HG03066 (cell line): ENCODE results near the gene AK3.
"Not testable (repeated sequence)": the region's sequence is repeated elsewhere in the genome, so short reads cannot be mapped to it uniquely, and the experiment has no call there.

ENCODE experiments used
- ATAC-seq: cut with Tn5 transposase; IDR thresholded peaks from one replicate; pipeline ENCODE4 v1.9.1; 2021; ENCODE audit warnings: low read depth; ENCODE audit not compliant: unreplicated experiment

The AK3 gene

DNA sequence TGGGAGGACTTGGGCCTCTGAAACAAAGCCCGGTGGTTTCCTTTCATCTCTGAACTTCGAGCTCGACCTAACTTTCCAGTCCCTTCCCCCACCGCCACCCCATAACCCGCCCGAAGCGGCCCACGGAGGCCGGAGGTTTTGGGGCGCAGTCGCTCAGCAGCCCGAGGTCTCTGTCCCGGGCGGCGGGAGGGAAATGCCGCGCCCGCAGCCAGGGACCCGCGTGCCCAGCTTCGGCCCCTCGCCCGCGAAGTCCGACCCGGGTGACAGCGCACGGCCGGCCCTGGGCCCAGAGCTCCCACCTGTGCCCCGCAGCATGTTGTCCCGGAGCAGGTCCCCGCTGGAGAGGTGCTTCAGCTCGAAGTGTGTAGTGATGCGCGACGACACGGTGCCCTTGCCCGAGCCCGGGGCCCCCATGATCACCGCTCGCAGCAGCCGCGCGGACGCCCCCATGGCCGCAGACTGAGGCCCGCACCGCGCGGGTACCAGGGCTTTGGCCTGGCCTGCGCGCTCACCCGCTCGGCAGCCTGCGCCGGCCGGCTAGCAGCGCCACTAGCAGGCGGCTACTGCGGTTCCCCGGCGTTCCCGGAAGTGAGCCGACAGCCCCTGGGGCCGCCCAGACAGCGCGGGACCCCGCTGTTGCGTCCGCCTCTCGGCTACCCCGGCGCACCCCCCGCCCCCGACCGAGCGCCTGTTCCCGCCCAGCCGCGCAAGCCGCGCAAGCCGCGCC is at the start of gene AK3:
Gene AK3 (minus strand): TSS at position 565 of the 727 bp plus-strand sequence. CDS start 115 bp downstream, at position 450.
- peak; percentile 83 for ATAC-seq

- ATAC-seq: no peak
Observed at GRCh38 chr9:4788703-4789102, 47.7 kb upstream of the AK3 start.

- ATAC-seq: no peak
Observed at GRCh38 chr9:4787876-4788275, 46.9 kb upstream of the AK3 start.

GRCh38 chr9:4786599-4786998 is 45.6 kb upstream of the AK3 start:
- ATAC-seq: no peak

DNA sequence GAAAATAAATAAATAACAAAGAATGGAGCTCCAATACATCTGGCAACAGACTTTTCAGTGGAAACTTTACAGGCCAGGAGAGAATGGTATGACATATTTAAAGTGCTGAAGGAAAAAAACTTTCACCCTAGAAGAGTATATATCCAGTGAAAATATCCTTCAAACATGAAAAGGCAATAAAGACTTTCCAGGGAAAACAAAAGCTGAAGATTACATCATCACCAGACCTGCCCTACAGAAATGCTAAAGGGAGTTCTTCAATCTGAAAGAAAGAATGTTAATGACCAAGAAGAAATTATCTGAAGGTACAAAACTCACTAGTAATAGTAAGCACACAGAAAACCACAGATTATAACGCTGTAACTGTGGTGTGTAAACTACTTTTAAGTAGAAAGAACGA is 43.4 kb upstream of the AK3 start:
- ATAC-seq: no peak

DNA sequence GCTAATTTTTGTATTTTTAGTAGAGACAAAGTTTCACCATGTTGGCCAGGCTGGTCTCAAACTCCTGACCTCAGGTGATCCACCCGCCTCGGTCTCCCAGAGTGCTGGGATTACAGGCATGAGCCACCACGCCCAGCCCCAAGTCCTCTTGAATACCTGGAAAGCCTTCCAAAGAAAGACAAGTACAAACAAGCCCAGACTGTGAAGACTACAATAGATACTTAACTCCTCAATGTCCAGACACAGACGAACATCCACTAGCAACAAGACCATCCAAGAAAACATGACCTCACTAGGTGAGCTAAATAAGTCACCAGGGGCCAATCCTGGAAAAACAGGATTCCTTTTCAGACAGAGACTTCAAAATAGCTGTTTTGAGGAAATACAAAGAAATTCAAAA is 42.2 kb upstream of the AK3 start:
- ATAC-seq: not testable (repeated sequence)

- ATAC-seq: no peak
Observed at GRCh38 chr9:4781408-4781807, 40.4 kb upstream of the AK3 start.

- no peak for ATAC-seq
Observed at GRCh38 chr9:4780651-4781050, 39.6 kb upstream of the AK3 start.

DNA sequence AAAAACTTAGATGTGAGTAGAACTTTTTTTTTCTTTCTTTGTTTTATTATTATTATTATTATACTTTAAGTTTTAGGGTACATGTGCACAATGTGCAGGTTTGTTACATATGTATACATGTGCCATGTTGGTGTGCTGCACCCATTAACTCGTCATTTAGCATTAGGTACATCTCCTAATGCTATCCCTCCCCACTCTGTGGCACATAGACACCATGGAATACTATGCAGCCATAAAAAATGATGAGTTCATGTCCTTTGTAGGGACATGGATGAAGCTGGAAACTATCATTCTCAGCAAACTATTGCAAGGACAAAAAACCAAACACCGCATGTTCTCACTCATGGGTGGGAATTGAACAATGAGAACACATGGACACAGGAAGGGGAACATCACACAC is 34.0 kb upstream of the AK3 start:
- not testable (repeated sequence) for ATAC-seq

GRCh38 chr9:4774209-4774608 is 33.2 kb upstream of the AK3 start:
- ATAC-seq: no peak

DNA sequence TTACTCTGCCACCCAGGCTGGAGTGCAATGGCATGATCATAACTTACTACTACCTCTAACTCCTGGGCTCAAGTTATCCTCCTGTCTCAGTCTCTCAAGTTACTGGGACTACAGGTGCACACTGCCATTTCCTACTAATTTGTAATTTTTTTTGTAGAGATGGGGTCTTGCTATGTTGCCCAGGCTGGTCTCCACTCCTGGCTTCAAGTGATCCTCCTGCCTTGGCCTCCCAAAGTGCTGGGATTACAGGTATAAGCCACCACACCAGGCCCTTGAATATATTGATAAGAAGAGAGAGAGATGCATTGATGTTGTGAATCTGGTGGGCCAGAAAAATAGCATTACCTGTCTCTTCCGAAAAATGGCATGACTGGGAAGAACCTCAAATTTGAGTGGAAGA is 30.8 kb upstream of the AK3 start:
- no peak for ATAC-seq

DNA sequence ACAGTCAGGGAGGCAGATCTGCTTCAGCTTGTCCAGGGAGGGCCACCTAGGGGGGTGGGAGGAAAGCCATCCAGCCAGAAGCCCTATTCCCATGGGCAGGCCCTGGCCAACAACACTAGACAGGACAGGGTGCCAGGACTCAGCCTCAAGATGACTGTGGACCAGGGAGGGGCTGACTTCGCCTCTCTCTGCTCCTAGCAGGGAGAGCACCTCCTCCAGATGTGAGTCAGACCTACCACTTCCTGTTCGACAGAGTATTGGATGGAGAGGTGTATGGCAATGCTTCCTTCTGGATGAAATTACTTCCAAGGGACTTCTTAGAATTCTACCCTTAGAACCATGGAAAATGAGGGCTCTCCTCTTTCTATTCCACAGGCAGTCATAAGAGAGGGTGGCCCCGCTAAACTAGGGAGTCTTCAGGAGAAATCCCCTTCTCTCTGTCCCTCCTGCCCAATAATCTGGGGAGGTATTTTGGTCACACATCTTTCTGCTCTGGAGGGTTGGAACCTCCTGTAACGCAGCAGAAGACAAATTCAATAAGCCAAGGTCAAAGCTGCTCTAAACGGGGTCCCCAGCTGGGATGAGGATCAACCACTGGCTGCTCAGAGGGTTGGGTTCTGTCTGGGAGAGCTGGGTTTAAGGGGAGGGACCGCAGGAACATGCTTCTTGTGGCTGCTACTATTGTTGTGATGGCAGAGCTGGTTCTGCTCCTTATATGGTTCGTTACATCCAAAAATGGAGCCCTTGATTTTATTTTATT is 28.5 kb upstream of the AK3 start:
- no peak for ATAC-seq

DNA sequence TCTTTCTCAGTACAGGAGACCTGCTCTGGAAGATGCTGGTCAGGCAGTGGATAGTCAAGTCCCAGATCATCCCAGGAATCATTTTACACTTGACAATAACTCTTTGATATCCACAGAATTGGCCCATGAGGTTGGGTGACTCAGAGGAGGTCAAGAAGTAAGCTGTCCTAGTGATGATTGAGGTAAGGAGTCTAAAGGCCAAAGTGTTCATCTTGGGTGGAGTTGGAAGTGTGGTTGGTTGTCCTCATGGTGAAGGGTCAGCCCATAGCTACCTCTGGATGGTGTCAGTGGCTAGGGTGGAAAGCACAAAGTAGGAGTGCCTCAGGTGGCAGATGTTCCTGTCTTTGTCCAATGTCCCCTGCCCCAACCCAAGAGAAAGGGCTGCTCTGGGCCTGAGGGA is 27.7 kb upstream of the AK3 start:
- no peak for ATAC-seq

DNA sequence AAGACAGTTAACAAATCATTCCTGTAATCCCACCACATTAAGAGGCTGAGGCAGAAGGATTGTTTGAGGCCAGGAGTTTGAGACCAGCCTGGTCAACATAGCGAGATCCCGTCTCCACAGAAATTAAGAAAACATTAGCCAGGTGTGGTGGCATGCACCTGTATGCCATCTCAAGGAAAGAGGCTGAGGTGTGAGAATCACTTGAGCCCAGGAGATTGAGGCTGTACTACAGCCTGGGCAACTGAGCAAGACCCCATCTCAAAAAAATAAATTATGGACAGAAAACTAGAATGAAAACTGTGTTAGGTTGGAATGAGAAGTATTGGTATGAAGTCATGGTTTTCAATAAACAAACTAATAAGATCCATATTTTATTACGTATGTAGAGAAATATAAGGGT is 23.0 kb upstream of the AK3 start:
- ATAC-seq: no peak

DNA sequence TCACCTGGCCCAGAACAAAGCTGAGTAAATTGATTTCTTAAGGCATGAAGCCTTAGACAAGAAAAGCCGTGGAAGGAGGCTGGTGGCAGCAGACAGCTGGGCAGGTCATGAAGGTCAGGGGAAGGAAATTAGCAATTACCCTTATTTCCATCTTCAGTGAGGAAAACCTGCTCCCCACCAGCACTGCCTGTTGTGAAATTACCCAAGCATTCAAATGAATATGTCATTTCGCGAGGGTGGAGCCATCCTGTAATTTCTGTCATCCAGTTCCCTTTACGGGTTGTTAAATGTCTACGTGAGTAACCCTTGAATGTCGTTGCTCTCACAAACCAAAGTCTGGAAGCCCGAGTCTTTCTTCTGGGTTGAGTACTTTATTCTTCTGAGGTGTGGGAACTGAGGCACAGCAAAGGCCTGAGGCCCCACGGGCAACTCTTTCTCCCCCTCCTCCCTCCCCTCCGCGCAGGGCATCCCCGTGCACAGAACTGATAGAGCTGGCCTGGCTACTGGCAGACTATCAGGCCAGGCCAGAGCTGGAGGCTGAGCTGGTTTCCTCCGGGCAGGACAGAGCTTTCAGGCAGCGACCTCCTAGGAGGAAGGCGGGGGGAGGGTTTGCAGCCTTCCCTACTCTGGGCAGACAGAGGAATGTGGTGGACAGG is 22.0 kb upstream of the AK3 start:
- ATAC-seq: no peak

- ATAC-seq: peak; percentile 92
Observed at GRCh38 chr9:4762108-4762885, 21.3 kb upstream of the AK3 start.

DNA sequence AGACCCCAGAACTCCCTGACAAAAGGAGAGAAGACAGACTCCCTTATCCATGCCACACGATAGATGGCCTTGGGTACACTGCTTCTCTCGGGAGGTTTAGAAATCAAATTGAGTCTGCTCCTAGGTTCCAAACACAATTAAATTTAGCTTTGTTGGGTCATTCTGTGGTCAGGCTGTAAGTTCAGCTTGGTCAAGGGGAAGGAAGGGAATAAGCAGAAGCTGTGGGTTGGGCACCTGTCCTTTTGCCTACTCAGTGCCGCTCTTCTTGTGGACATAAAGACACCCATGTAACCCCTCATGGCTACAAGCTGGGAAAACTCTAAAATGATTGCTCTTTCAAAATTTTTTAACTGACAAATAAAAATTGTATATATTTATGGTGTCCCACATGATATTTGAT is 19.1 kb upstream of the AK3 start:
- ATAC-seq: no peak

DNA sequence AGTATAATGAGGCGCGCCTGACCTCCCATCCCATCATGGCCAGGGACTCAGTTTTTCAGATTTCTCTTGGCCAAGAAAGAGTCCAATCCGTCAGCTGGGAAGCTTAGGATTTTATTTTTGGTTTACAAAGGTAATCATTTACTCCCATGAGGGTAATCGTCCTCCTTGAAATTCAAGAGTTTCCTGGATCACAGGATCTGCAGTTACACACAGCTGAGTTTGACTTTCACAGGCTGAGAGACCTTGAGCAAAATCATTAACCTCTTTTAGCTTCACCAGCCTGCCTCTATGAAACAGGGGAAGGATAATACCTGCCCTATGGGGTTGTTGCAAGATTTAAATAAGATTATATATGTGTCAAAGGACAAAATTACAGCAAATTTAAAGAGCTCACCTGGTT is 15.4 kb upstream of the AK3 start:
- ATAC-seq: no peak

- ATAC-seq: no peak
Observed at GRCh38 chr9:4755026-4755609, 14.1 kb upstream of the AK3 start.

GRCh38 chr9:4754530-4754929 is 13.5 kb upstream of the AK3 start:
- ATAC-seq: not testable (repeated sequence)
